ENCODE data around the gene SLC49A4.

SLC49A4 gene

GRCh38 chr3:122930063-122930997, 135.5 kb downstream of the SLC49A4 start:
- peak; percentile 56 for DNase-seq
